ENCODE results near the gene CNST. TPM values are rescaled to one million over a fixed set of nuclear protein-coding genes. Genes with fewer than 3 reads are reported as not detected.

Gene CNST
- total RNA-seq, 1 experiment from 2014 or later, result 21.7 TPM

GRCh38 chr1:246571953-246572352 lies 5.7 kb downstream of the CNST start:
- no peak for TF ChIP-seq CTCF (IDR thresholded peaks at IDR 0.05; ENCODE audit: unreplicated experiment)
- Mint-ChIP-seq H3K4me3 (ENCODE audit: low read depth, unreplicated experiment) (no peak overlapping the region), H3K36me3 (ENCODE audit: insufficient read depth, unreplicated experiment) (peaks cover 7% of the 10 kb centered on the region), H3K9me3 (ENCODE audit: low read depth, unreplicated experiment) (no peaks in the 10 kb centered on the region), H3K27ac (ENCODE audit: unreplicated experiment) (no peak overlapping the region), H3K4me1 (ENCODE audit: low read depth, unreplicated experiment) (peaks cover 20% of the 10 kb centered on the region), H3K27me3 (ENCODE audit: unreplicated experiment) (no peaks in the 10 kb centered on the region)
- no peak for DNase-seq
- intact Hi-C loops (cut with micrococcal nuclease; ENCODE audit: unreplicated experiment), result no loop called here
- no TSS peak for BruUV-seq (replicated peaks)
- CTCF ChIA-PET, result no interaction called here

GRCh38 chr1:246572785-246573184 lies 6.5 kb downstream of the CNST start:
- Mint-ChIP-seq H3K9me3 (ENCODE audit: low read depth, unreplicated experiment) (no peaks in the 10 kb centered on the region), H3K27ac (ENCODE audit: unreplicated experiment) (no peak overlapping the region), H3K36me3 (ENCODE audit: insufficient read depth, unreplicated experiment) (no peaks in the 10 kb centered on the region), H3K4me1 (ENCODE audit: low read depth, unreplicated experiment) (peaks cover 15% of the 10 kb centered on the region), H3K27me3 (ENCODE audit: unreplicated experiment) (no peaks in the 10 kb centered on the region), H3K4me3 (ENCODE audit: low read depth, unreplicated experiment) (no peak overlapping the region)
- CTCF ChIA-PET, result no interaction called here
- no peak for TF ChIP-seq CTCF (IDR thresholded peaks at IDR 0.05; ENCODE audit: unreplicated experiment)
- intact Hi-C loops (cut with micrococcal nuclease; ENCODE audit: unreplicated experiment), result no loop called here
- DNase-seq, result no peak
- no TSS peak for BruUV-seq (replicated peaks)

- no peak overlapping the region for H3K4me3 Mint-ChIP-seq (ENCODE audit: low read depth, unreplicated experiment)
- H3K4me1 Mint-ChIP-seq (ENCODE audit: low read depth, unreplicated experiment), result peaks cover 10% of the 10 kb centered on the region
- no peak for TF ChIP-seq CTCF (IDR thresholded peaks at IDR 0.05; ENCODE audit: unreplicated experiment)
- no peaks in the 10 kb centered on the region for H3K9me3 Mint-ChIP-seq (ENCODE audit: low read depth, unreplicated experiment)
- CTCF ChIA-PET, result interaction anchor here (0.6 kb wide), 1 partner anchor 173 kb away, joined by 3 read pairs; no protein-coding TSS in a partner anchor
- no peak for DNase-seq
- no peaks in the 10 kb centered on the region for H3K27me3 Mint-ChIP-seq (ENCODE audit: unreplicated experiment)
- H3K36me3 Mint-ChIP-seq (ENCODE audit: insufficient read depth, unreplicated experiment), result no peaks in the 10 kb centered on the region
- no TSS peak for BruUV-seq (replicated peaks)
- H3K27ac Mint-ChIP-seq (ENCODE audit: unreplicated experiment), result no peak overlapping the region
- intact Hi-C loops (cut with micrococcal nuclease; ENCODE audit: unreplicated experiment), result no loop called here
Observed at GRCh38 chr1:246573491-246573890, 7.2 kb downstream of the CNST start.

GRCh38 chr1:246576709-246577032 lies 10.4 kb downstream of the CNST start:
- H3K9me3 Mint-ChIP-seq (ENCODE audit: low read depth, unreplicated experiment), result no peaks in the 10 kb centered on the region
- no peaks in the 10 kb centered on the region for H3K27me3 Mint-ChIP-seq (ENCODE audit: unreplicated experiment)
- TF ChIP-seq CTCF (IDR thresholded peaks at IDR 0.05; ENCODE audit: unreplicated experiment), result no peak
- no TSS peak for BruUV-seq (replicated peaks)
- intact Hi-C loops (cut with micrococcal nuclease; ENCODE audit: unreplicated experiment), result no loop called here
- no peak for DNase-seq
- H3K27ac Mint-ChIP-seq (ENCODE audit: unreplicated experiment), result no peak overlapping the region
- CTCF ChIA-PET, result no interaction called here
- no peaks in the 10 kb centered on the region for H3K4me1 Mint-ChIP-seq (ENCODE audit: low read depth, unreplicated experiment)
- no peak overlapping the region for H3K4me3 Mint-ChIP-seq (ENCODE audit: low read depth, unreplicated experiment)
- H3K36me3 Mint-ChIP-seq (ENCODE audit: insufficient read depth, unreplicated experiment), result no peaks in the 10 kb centered on the region

Data from Calu3 (cell line).